ENCODE results near the gene UNC93B1. TPM values are rescaled to one million over a fixed set of nuclear protein-coding genes. Genes with fewer than 3 reads are reported as not detected.

UNC93B1 gene
- total and polyA plus RNA-seq, 2 of the 8 experiments (the other 6 are each of a cell fraction or from before 2014, with no cell fraction given) = 18.9 to 34.3 TPM

Small RNA genes lying within 50 kb of the gene (microRNA-seq; reads per million reads assigned to microRNA genes)
- gene MIR4691 (ENCODE audit: borderline microRNAs expressed in 2 of 2, borderline number of aligned reads in 2 of 2, borderline replicate concordance in 1 of 2) (0 to 0.20 reads per million in 2 experiments), gene MIR6753 (ENCODE audit: borderline microRNAs expressed in 2 of 2, borderline number of aligned reads in 2 of 2, borderline replicate concordance in 1 of 2) (0 reads per million in 2 experiments), gene MIR7113 (ENCODE audit: borderline microRNAs expressed in 2 of 2, borderline number of aligned reads in 2 of 2, borderline replicate concordance in 1 of 2) (0.20 to 0.23 reads per million in 2 experiments)

Small RNA genes lying within 50 kb of the gene (small RNA-seq; reads per million reads assigned to genes)
- not detected for gene MIR6753 (ENCODE audit: insufficient read depth)

Other genes starting within 250 kb of the UNC93B1 start
- 0.27 and 0.32 TPM in 2 replicates for gene ALDH3B1, start 6.2 kb upstream of the UNC93B1 start, total RNA-seq (2021; fragmentation: NEBNext Ultra II Directional; extraction: Animal tissue kit (Norgen Biotek cat#: 25700))
- gene ALDH3B1, start 6.2 kb upstream of the UNC93B1 start, polyA plus RNA-seq (2011; rRNA removed) = 0.47 TPM in 2 replicates
- 182 and 199 TPM in 2 replicates for gene NDUFS8, start 26.6 kb upstream of the UNC93B1 start, total RNA-seq (2021; fragmentation: NEBNext Ultra II Directional; extraction: Animal tissue kit (Norgen Biotek cat#: 25700))
- 291 and 406 TPM in 2 replicates for gene NDUFS8, start 26.6 kb upstream of the UNC93B1 start, polyA plus RNA-seq (2011; rRNA removed)
- 25.3 and 25.7 TPM in 2 replicates for gene TCIRG1, start 34.9 kb upstream of the UNC93B1 start, total RNA-seq (2021; fragmentation: NEBNext Ultra II Directional; extraction: Animal tissue kit (Norgen Biotek cat#: 25700))
- 39.6 and 50.2 TPM in 2 replicates for gene TCIRG1, start 34.9 kb upstream of the UNC93B1 start, polyA plus RNA-seq (2011; rRNA removed)
- gene CHKA, start 117.3 kb upstream of the UNC93B1 start, total RNA-seq (2021; fragmentation: NEBNext Ultra II Directional; extraction: Animal tissue kit (Norgen Biotek cat#: 25700)) = 86.6 and 88.6 TPM in 2 replicates
- gene CHKA, start 117.3 kb upstream of the UNC93B1 start, polyA plus RNA-seq (2011; rRNA removed) = 56.1 and 61.2 TPM in 2 replicates
- gene KMT5B, start 209.2 kb upstream of the UNC93B1 start, total RNA-seq (2021; fragmentation: NEBNext Ultra II Directional; extraction: Animal tissue kit (Norgen Biotek cat#: 25700)) = 37.5 and 40.8 TPM in 2 replicates
- gene KMT5B, start 209.2 kb upstream of the UNC93B1 start, polyA plus RNA-seq (2011; rRNA removed) = 8.5 and 11.0 TPM in 2 replicates

All from H1 (cell line).